Measurements from ENCODE around the gene LRRC46. TPM values are rescaled to one million over a fixed set of nuclear protein-coding genes. Genes with fewer than 3 reads are reported as not detected.

Gene LRRC46
- total and polyA plus RNA-seq, 9 of the 15 experiments (the other 6 are each of a cell fraction or from before 2014, with no cell fraction given), result 0.39 to 1.4 (median 0.53) TPM; not detected in 1

GRCh38 chr17:47862621-47863440, 31.4 kb downstream of the LRRC46 start (continued):
- TF ChIP-seq TRIM28 (IDR thresholded peaks at IDR 0.05) (peak; percentile 64; the same call in 1 of the 2 replicates), ZNF316 (IDR thresholded peaks at IDR 0.05) (peak; percentile 79), ZNF79 (CRISPR knock-in tag; IDR thresholded peaks at IDR 0.05; ENCODE audit: low read depth) (no peak), ZNF124 (CRISPR knock-in tag; IDR thresholded peaks at IDR 0.05) (no peak), ZNF134 (CRISPR knock-in tag; conservative IDR thresholded peaks at IDR 0.05) (no peak), JUND (IDR thresholded peaks at IDR 0.05; ENCODE audit: borderline replicate concordance, low read depth, low read length) (peak; percentile 17; the same call in 1 of the 2 replicates), JUND (tag; IDR thresholded peaks at IDR 0.05; ENCODE audit: borderline replicate concordance, low read depth, low read length) (peak; percentile 34; the same call in 1 of the 3 replicates), SMARCE1 (IDR thresholded peaks at IDR 0.05) (0 out of 2 replicates have a peak, but pooled peaks have one; percentile 13), XRCC3 (IDR thresholded peaks at IDR 0.05) (no peak), ESRRB (CRISPR knock-in tag; IDR thresholded peaks at IDR 0.05; ENCODE audit: borderline replicate concordance) (no peak), YY1 (IDR thresholded peaks at IDR 0.05; ENCODE audit: borderline replicate concordance in 1 of 3, control insufficient read depth in 1 of 3, extremely low read depth in 1 of 3, insufficient read depth in 3 of 3, insufficient read length in 1 of 3, insufficient replicate concordance in 2 of 3, low read depth in 1 of 3, low read length in 2 of 3) (no peak), ARID1B (IDR thresholded peaks at IDR 0.05) (peak; percentile 39; the same call in 1 of the 2 replicates), OTX1 (CRISPR knock-in tag; IDR thresholded peaks at IDR 0.05) (no peak), ZNF212 (CRISPR knock-in tag; IDR thresholded peaks at IDR 0.05) (no peak), SPI1 (IDR thresholded peaks at IDR 0.05; ENCODE audit: borderline replicate concordance, low read depth, low read length) (no peak), CEBPB (tag; IDR thresholded peaks at IDR 0.05) (no peak), CREB1 (IDR thresholded peaks at IDR 0.05) (no peak), CREB1 (CRISPR knock-in tag; IDR thresholded peaks at IDR 0.05) (no peak), FOS (IDR thresholded peaks at IDR 0.05; ENCODE audit: extremely low read depth, insufficient read length) (peak; percentile 5)
- TF ChIP-seq, protein P1, sequence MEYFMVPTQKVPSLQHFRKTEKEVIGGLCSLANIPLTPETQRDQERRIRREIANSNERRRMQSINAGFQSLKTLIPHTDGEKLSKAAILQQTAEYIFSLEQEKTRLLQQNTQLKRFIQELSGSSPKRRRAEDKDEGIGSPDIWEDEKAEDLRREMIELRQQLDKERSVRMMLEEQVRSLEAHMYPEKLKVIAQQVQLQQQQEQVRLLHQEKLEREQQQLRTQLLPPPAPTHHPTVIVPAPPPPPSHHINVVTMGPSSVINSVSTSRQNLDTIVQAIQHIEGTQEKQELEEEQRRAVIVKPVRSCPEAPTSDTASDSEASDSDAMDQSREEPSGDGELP (CRISPR knock-in tag; IDR thresholded peaks at IDR 0.05; ENCODE audit: borderline replicate concordance), result peak; percentile 71
- TF ChIP-seq, protein P2, sequence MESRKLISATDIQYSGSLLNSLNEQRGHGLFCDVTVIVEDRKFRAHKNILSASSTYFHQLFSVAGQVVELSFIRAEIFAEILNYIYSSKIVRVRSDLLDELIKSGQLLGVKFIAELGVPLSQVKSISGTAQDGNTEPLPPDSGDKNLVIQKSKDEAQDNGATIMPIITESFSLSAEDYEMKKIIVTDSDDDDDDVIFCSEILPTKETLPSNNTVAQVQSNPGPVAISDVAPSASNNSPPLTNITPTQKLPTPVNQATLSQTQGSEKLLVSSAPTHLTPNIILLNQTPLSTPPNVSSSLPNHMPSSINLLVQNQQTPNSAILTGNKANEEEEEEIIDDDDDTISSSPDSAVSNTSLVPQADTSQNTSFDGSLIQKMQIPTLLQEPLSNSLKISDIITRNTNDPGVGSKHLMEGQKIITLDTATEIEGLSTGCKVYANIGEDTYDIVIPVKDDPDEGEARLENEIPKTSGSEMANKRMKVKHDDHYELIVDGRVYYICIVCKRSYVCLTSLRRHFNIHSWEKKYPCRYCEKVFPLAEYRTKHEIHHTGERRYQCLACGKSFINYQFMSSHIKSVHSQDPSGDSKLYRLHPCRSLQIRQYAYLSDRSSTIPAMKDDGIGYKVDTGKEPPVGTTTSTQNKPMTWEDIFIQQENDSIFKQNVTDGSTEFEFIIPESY (CRISPR knock-in tag; IDR thresholded peaks at IDR 0.05), result no peak
